Endothelial cell (in vitro differentiated cells): ENCODE data around the gene TBC1D16. TPM values are rescaled to one million over a fixed set of nuclear protein-coding genes. Genes with fewer than 3 reads are reported as not detected.

Experiments used
- DNase-seq: peaks from one replicate; pipeline ENCODE4 v3.0.0; 2021; ENCODE audit warnings: low spot score
- H3K27ac Mint-ChIP-seq: one replicate; pipeline ENCODE4 v1.8.0; 2021; ENCODE audit warnings: mixed read lengths, inconsistent platforms; ENCODE audit not compliant: unreplicated experiment
- H3K27me3 Mint-ChIP-seq: one replicate; pipeline ENCODE4 v1.8.0; 2021; ENCODE audit warnings: mild to moderate bottlenecking, moderate library complexity, mixed read lengths, inconsistent platforms; ENCODE audit not compliant: unreplicated experiment
- H3K36me3 Mint-ChIP-seq: one replicate; pipeline ENCODE4 v1.8.0; 2021; ENCODE audit warnings: mild to moderate bottlenecking, low read depth, mixed read lengths, inconsistent platforms; ENCODE audit not compliant: unreplicated experiment
- H3K4me1 Mint-ChIP-seq: one replicate; pipeline ENCODE4 v1.8.0; 2021; ENCODE audit warnings: mild to moderate bottlenecking, mixed read lengths, inconsistent platforms; ENCODE audit not compliant: unreplicated experiment
- H3K4me3 Mint-ChIP-seq: one replicate; pipeline ENCODE4 v1.8.0; 2021; ENCODE audit warnings: mild to moderate bottlenecking, mixed read lengths, inconsistent platforms; ENCODE audit not compliant: unreplicated experiment
- H3K9me3 Mint-ChIP-seq: one replicate; pipeline ENCODE4 v1.8.0; 2021; ENCODE audit warnings: mixed read lengths, inconsistent platforms; ENCODE audit not compliant: unreplicated experiment
- CTCF ChIP-seq: fragments of 200-600 bp; sonication (generic); IDR thresholded peaks from one replicate; pipeline ENCODE4 v1.5.0; 2021; ENCODE audit warnings: antibody characterized with exemption; ENCODE audit not compliant: unreplicated experiment
- total RNA-seq: library from RNA; stranded (reverse); fragmentation: NEBNext Ultra II Directional; extraction: Animal tissue kit (Norgen Biotek cat#: 25700); gene quantifications from one replicate; pipeline ENCODE4 v1.2.1, GENCODE V29; 2021; ENCODE audit not compliant: unreplicated experiment

The TBC1D16 gene
- total RNA-seq, 1 donor from 2014 or later, result 126 TPM

GRCh38 chr17:80012765-80013741 lies 22.6 kb downstream of the TBC1D16 start:
- peak overlapping the region; percentile 47 for H3K4me3 Mint-ChIP-seq

GRCh38 chr17:80011989-80012555 lies 23.6 kb downstream of the TBC1D16 start:
- no peak for DNase-seq
- Mint-ChIP-seq H3K4me1 (peaks cover 7% of the 10 kb centered on the region), H3K27ac (no peak overlapping the region), H3K27me3 (peaks cover 3% of the 10 kb centered on the region), H3K36me3 (peaks cover 4% of the 10 kb centered on the region), H3K9me3 (no peaks in the 10 kb centered on the region), H3K4me3 (no peak overlapping the region)
- TF ChIP-seq CTCF, result no peak

More at GRCh38 chr17:80012765-80013741, 22.6 kb downstream of the TBC1D16 start:
- peaks cover 6% of the 10 kb centered on the region for H3K27me3 Mint-ChIP-seq
- H3K4me1 Mint-ChIP-seq, result peaks cover 7% of the 10 kb centered on the region
- DNase-seq, result no peak
- no peak overlapping the region for H3K27ac Mint-ChIP-seq
- TF ChIP-seq CTCF, result no peak
- peaks cover 7% of the 10 kb centered on the region for H3K36me3 Mint-ChIP-seq
- H3K9me3 Mint-ChIP-seq, result no peaks in the 10 kb centered on the region

- Mint-ChIP-seq H3K27ac (no peak overlapping the region), H3K4me1 (peaks cover 9% of the 10 kb centered on the region), H3K4me3 (no peak overlapping the region), H3K27me3 (peaks cover 3% of the 10 kb centered on the region), H3K9me3 (no peaks in the 10 kb centered on the region), H3K36me3 (peaks cover 4% of the 10 kb centered on the region)
- DNase-seq, result no peak
- no peak for TF ChIP-seq CTCF
Measured at GRCh38 chr17:80010283-80010858, 25.3 kb downstream of the TBC1D16 start.

GRCh38 chr17:80009391-80010282 lies 26.0 kb downstream of the TBC1D16 start:
- Mint-ChIP-seq H3K27ac (no peak overlapping the region), H3K36me3 (peaks cover 4% of the 10 kb centered on the region), H3K9me3 (no peaks in the 10 kb centered on the region), H3K4me3 (no peak overlapping the region), H3K27me3 (peaks cover 3% of the 10 kb centered on the region), H3K4me1 (peaks cover 9% of the 10 kb centered on the region)
- no peak for TF ChIP-seq CTCF
- DNase-seq, result no peak
